ENCODE results near the gene CPSF7.

- TF ChIP-seq CTCF (conservative IDR thresholded peaks at IDR 0.05; ENCODE audit: low read depth, low read length) (no peak), EZH2 (IDR thresholded peaks at IDR 0.05; ENCODE audit: low read length, unreplicated experiment) (no peak), EZH2phosphoT487 (IDR thresholded peaks at IDR 0.05; ENCODE audit: borderline replicate concordance, low read length) (no peak)
Measured at GRCh38 chr11:61472868-61473267, 43.1 kb upstream of the CPSF7 start.
